Gastroesophageal sphincter (tissue), 4 donors: ENCODE results near the gene DOK1. TPM values are rescaled to one million over a fixed set of nuclear protein-coding genes. Genes with fewer than 3 reads are reported as not detected.
A peak's percentile ranks its signal among the peaks of the same experiment; 100 is the strongest.

Source experiments
- ATAC-seq: fragments of 150-250 bp; one replicate; pipeline ENCODE4 v1.9.1; 2016; ENCODE audit warnings: mild to moderate bottlenecking, moderate library complexity
- H3K27ac ChIP-seq, 4 donors: fragments of 200-600 bp; sonication (generic) in 3 of 4; 1 replicate in 3 of 4; 2 replicates in 1 of 4; pipeline ENCODE4 v1.5.1; 2016 to 2019
- H3K27me3 ChIP-seq: fragments of 200-600 bp; sonication (generic); one replicate; pipeline ENCODE4 v1.5.1; 2019
- H3K36me3 ChIP-seq, 2 donors: fragments of 200-600 bp; sonication (generic); one replicate each; pipeline ENCODE4 v1.5.1; 2019; ENCODE audit warnings: control low read depth in 1 of 2
- H3K4me1 ChIP-seq, 3 donors: fragments of 200-600 bp; sonication (generic); 1 replicate in 2 of 3; 2 replicates in 1 of 3; pipeline ENCODE4 v1.5.1; 2016 to 2019; ENCODE audit warnings: control low read depth in 2 of 3
- H3K4me3 ChIP-seq, 2 donors: fragments of 200-600 bp; sonication (generic); one replicate each; pipeline ENCODE4 v1.5.1; 2019; ENCODE audit warnings: mild to moderate bottlenecking in 1 of 2, moderate library complexity in 1 of 2
- H3K9me3 ChIP-seq, 3 donors: fragments of 200-600 bp; sonication (generic); one replicate each; pipeline ENCODE4 v1.5.1; 2017 to 2019; ENCODE audit warnings: control low read depth in 2 of 3
- CTCF ChIP-seq, 4 experiments: fragments of 200-600 bp in 2 of 4; fragments of 450-650 bp in 2 of 4; sonication (generic) in 1 of 4; IDR thresholded peaks; one replicate each; pipeline ENCODE4 v1.5.1; 2017 to 2019; ENCODE audit warnings: antibody characterized with exemption in 4 of 4, mild to moderate bottlenecking in 2 of 4, moderate library complexity in 2 of 4
- EP300 ChIP-seq: sonication (generic); formaldehyde crosslinking; IDR thresholded peaks from one replicate; pipeline ENCODE4 v1.6.1; 2017; ENCODE audit warnings: antibody characterized with exemption, mild to moderate bottlenecking
- POLR2A ChIP-seq, 2 donors: fragments of 450-650 bp; IDR thresholded peaks; one replicate each; pipeline ENCODE4 v1.6.1; 2017; ENCODE audit warnings: antibody characterized with exemption in 2 of 2, mild to moderate bottlenecking in 2 of 2, moderate library complexity in 1 of 2
- POLR2AphosphoS5 ChIP-seq: sonication (generic); formaldehyde crosslinking; IDR thresholded peaks from one replicate; pipeline ENCODE4 v1.6.1; 2017; ENCODE audit warnings: antibody characterized with exemption
- whole genome bisulfite sequencing, 2 donors: methylation state at CpG; one replicate each; pipeline ENCODE4 v1.1.5; 2018; ENCODE audit warnings: low coverage in 1 of 2; 5-methylcytosine and 5-hydroxymethylcytosine counted together
- total RNA-seq, 4 donors: library from RNA; depleted of rRNA; stranded (reverse); fragments of >200 nt; gene quantifications; one replicate each; pipeline ENCODE4 v1.1.0, GENCODE V29; 2016

DOK1 gene
- total RNA-seq, 4 donors from 2014 or later: 16.3 to 28.8 (median 19.5) TPM

GRCh38 chr2:74585406-74586185 is 31.1 kb downstream of the DOK1 start:
- TF ChIP-seq EP300 (no peak), POLR2A (IDR thresholded peaks at IDR 0.05) (no peak), POLR2AphosphoS5 (no peak), CTCF (IDR thresholded peaks at IDR 0.05) (no peak)
- Histone ChIP-seq H3K9me3 (no peaks in the 10 kb centered on the region), H3K4me1 (no peaks in the 10 kb centered on the region), H3K27ac (no peak overlapping the region), H3K4me3 (no peak overlapping the region), H3K36me3 (no peaks in the 10 kb centered on the region), H3K27me3 (peaks cover 30% of the 10 kb centered on the region)
- ATAC-seq: no peak
- 41 to 59% methylated on average over 3 to 4 of the region's 4 CpGs for WGBS, 2 donors

GRCh38 chr2:74587664-74588277 is 33.3 kb downstream of the DOK1 start:
- WGBS, 2 donors: 19 to 24% methylated on average over 4 to 6 of the region's 6 CpGs
- Histone ChIP-seq H3K36me3 (no peaks in the 10 kb centered on the region), H3K27ac (no peak overlapping the region), H3K4me3 (no peak overlapping the region), H3K27me3 (peaks cover 46% of the 10 kb centered on the region), H3K9me3 (no peaks in the 10 kb centered on the region), H3K4me1 (no peaks in the 10 kb centered on the region)
- peak; percentile 81 for ATAC-seq
- TF ChIP-seq POLR2AphosphoS5 (no peak), CTCF (IDR thresholded peaks at IDR 0.05) (peak; percentile 50 to 78 (median 76))

GRCh38 chr2:74588664-74589063 is 34.1 kb downstream of the DOK1 start:
- Histone ChIP-seq H3K27me3 (peaks cover 55% of the 10 kb centered on the region), H3K4me1 (no peaks in the 10 kb centered on the region), H3K9me3 (no peaks in the 10 kb centered on the region), H3K27ac (no peak overlapping the region), H3K4me3 (no peak overlapping the region), H3K36me3 (no peaks in the 10 kb centered on the region)
- no peak for TF ChIP-seq EP300
- TF ChIP-seq POLR2AphosphoS5: no peak
- WGBS, 2 donors: 33 to 52% methylated on average over 1 to 2 of the region's 2 CpGs
- no peak for ATAC-seq

GRCh38 chr2:74593826-74594772 is 39.6 kb downstream of the DOK1 start:
- Histone ChIP-seq H3K27me3 (peaks cover 92% of the 10 kb centered on the region), H3K27ac (no peak overlapping the region), H3K36me3 (no peaks in the 10 kb centered on the region), H3K4me3 (no peak overlapping the region), H3K4me1 (no peaks in the 10 kb centered on the region), H3K9me3 (no peaks in the 10 kb centered on the region)
- no peak for ATAC-seq
- TF ChIP-seq POLR2AphosphoS5 (no peak), EP300 (no peak), POLR2A (IDR thresholded peaks at IDR 0.05) (no peak), CTCF (IDR thresholded peaks at IDR 0.05) (no peak)
- WGBS, 2 donors: 68 to 71% methylated on average over 1 to 4 of the region's 4 CpGs

- H3K4me3 ChIP-seq: no peak overlapping the region
- H3K36me3 ChIP-seq: no peaks in the 10 kb centered on the region
- no peak for TF ChIP-seq POLR2A (IDR thresholded peaks at IDR 0.05)
- no peak for TF ChIP-seq EP300
- no peak for TF ChIP-seq POLR2AphosphoS5
- TF ChIP-seq CTCF (IDR thresholded peaks at IDR 0.05): no peak
- no peak overlapping the region for H3K27ac ChIP-seq
- ATAC-seq: no peak
- H3K9me3 ChIP-seq: no peaks in the 10 kb centered on the region
- H3K27me3 ChIP-seq: peaks cover 86% of the 10 kb centered on the region
- 25 to 33% methylated on average over 1 of the region's 1 CpG for WGBS, 2 donors
- H3K4me1 ChIP-seq: no peaks in the 10 kb centered on the region
These were observed 42.1 kb downstream of the DOK1 start for GRCh38 chr2:74596584-74596983.
